CD4-positive, alpha-beta T cell treated with Interleukin-10 for 1 hour (primary cell): ENCODE results near the gene PCDH9.
A peak's percentile ranks its signal among the peaks of the same experiment; 100 is the strongest.

Source experiments
- DNase-seq: peaks from one replicate; pipeline ENCODE4 v3.0.0-alpha.2; 2020

Gene PCDH9

GRCh38 chr13:67229481-67230403 lies at the start of gene PCDH9:
Gene PCDH9 (minus strand): TSS chr13:67230336. CDS start chr13:67228440, 1,896 bp downstream.
- no peak for DNase-seq

GRCh38 chr13:67278235-67278634 lies 48.1 kb upstream of the PCDH9 start:
- no peak for DNase-seq

GRCh38 chr13:67277581-67277980 lies 47.4 kb upstream of the PCDH9 start:
- no peak for DNase-seq

GRCh38 chr13:67275351-67275960 lies 45.3 kb upstream of the PCDH9 start:
- no peak for DNase-seq

- DNase-seq = no peak
Measured at GRCh38 chr13:67273001-67273400, 42.9 kb upstream of the PCDH9 start.

GRCh38 chr13:67267136-67267535 lies 37.0 kb upstream of the PCDH9 start:
- no peak for DNase-seq

- DNase-seq = no peak
Measured at GRCh38 chr13:67259208-67259607, 29.1 kb upstream of the PCDH9 start.

- no peak for DNase-seq
Measured at GRCh38 chr13:67258482-67258881, 28.3 kb upstream of the PCDH9 start.

- DNase-seq = no peak
Measured at GRCh38 chr13:67238861-67239260, 8.7 kb upstream of the PCDH9 start.

- DNase-seq = peak; percentile 51
Measured at GRCh38 chr13:67238277-67238859, 8.2 kb upstream of the PCDH9 start.

GRCh38 chr13:67235265-67235664 lies 5.1 kb upstream of the PCDH9 start:
- DNase-seq = no peak

- DNase-seq = no peak
Measured at GRCh38 chr13:67232384-67232783, 2.2 kb upstream of the PCDH9 start.

- DNase-seq = no peak
Measured at GRCh38 chr13:67231289-67232000, 1.3 kb upstream of the PCDH9 start.

GRCh38 chr13:67230404-67231288 lies 510 bp upstream of the PCDH9 start:
- DNase-seq = peak; percentile 83

GRCh38 chr13:67228916-67229315 lies 1.2 kb downstream of the PCDH9 start:
- DNase-seq = no peak

- no peak for DNase-seq
Measured at GRCh38 chr13:67228031-67228430, 2.1 kb downstream of the PCDH9 start.

- no peak for DNase-seq
Measured at GRCh38 chr13:67227131-67227983, 2.8 kb downstream of the PCDH9 start.

- DNase-seq = no peak
Measured at GRCh38 chr13:67226696-67227095, 3.4 kb downstream of the PCDH9 start.

- DNase-seq = no peak
Measured at GRCh38 chr13:67225252-67226159, 4.6 kb downstream of the PCDH9 start.
